GM21723 (cell line): ENCODE measurements around the gene MMP17.
"Not testable (repeated sequence)": the region's sequence is repeated elsewhere in the genome, so short reads cannot be mapped to it uniquely, and the experiment has no call there.

Experiments used
- ATAC-seq: cut with Tn5 transposase; IDR thresholded peaks from one replicate; pipeline ENCODE4 v1.9.1; 2021; ENCODE audit warnings: mild to moderate bottlenecking, moderate library complexity; ENCODE audit not compliant: unreplicated experiment

Gene MMP17

GRCh38 chr12:131862994-131863710 is 35.0 kb downstream of the MMP17 start:
- no peak for ATAC-seq

DNA sequence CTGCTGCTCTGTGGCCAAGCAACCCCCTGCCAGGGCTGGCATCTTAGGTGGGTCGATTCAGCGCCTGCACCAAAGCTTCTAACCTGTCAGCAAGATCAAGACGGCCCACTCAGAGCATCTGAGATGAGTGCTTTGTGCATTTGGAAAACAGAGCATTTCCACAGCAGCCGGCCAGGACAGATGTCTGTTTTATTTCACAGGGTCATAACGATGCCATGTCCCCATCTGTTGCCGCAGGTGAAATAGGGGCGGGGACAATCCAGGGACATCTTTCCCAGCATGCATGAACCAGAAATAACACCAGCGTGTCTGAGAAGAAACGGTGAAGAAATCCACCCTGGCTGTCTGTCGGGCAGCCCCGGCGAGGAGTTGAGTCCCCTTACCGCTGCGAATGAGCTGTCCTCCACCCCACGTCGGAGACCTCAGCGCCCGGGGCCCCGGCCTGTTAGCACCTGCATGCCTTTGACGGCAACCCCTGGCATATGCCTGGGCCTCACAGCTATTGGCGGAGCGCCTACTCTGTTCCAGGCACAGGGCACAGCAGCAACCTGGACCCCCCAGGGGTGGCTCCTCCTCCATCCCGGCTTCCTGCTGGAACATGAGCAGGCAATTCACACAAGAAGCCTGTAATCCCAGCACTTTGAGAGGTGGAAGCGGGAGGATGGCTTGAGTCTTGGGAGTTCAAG is 35.7 kb downstream of the MMP17 start:
- no peak for ATAC-seq

DNA sequence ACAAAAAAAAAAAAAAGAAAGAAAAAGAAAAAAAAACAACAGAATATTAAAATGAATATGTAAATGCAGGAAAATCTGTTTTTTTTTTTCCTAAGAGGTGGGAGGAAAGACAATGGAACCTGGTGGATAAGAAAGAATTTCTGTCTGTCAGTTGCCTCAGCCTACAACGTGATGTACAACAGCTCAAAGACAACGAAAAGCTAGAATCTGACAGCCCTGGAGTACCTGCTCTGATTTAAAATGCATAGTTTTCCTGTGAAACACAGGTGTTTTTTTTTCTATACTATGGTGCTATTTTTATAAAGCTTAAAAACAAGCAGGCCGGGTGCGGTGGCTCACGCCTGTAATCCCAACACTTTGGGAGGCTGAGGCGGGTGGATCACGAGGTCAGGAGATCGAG is 36.3 kb downstream of the MMP17 start:
- ATAC-seq = no peak

DNA sequence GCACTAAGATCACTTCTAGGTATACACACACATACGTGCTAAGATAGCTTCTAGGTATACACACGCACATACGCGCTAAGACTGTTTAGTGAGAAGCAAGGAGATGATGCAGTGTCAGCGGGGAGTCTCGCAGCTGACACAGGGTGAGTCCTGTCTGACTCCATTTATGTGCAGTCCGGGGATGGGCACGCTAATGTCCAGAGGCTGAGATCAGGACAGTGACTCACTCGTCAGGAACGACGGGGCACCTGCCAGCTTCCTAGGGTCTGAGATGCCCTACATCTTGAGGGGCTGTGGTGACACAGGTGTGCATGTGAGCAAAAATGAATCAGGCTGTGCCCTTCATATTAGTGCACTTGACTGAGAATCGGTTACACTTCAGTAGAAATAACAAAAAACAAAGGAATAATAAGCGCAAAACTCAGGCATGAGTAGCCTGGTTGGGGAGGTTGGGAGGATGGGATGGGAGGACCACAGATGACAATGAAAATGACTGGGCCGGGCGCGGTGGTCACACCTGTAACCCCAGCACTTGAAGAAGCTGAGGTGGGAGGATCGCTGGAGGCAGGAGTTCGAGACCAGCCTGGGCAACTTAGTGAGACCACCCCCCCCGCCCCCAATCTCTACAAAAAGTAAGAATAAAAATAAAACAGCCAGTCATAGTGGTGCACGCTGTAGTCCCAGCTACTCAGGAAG is 37.1 kb downstream of the MMP17 start:
- no peak for ATAC-seq

DNA sequence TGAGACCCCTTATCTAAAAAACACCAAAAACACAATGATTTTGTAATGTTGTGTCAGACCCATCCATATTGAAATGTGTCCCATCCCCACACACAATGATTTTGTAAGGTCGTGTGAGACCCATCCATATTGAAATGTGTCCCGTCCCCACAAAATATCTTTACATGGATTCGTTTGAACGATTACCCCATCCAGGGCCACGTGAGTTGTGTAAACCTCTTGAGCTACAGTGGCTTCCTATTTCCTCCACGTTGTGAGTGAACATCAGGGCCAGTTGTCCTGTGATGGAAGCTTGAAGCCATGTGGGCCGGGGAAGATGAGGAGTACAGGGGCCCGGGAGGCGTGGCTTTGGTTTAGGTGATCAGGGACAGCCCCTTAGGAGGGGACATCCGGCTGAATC is 39.3 kb downstream of the MMP17 start:
- no peak for ATAC-seq

DNA sequence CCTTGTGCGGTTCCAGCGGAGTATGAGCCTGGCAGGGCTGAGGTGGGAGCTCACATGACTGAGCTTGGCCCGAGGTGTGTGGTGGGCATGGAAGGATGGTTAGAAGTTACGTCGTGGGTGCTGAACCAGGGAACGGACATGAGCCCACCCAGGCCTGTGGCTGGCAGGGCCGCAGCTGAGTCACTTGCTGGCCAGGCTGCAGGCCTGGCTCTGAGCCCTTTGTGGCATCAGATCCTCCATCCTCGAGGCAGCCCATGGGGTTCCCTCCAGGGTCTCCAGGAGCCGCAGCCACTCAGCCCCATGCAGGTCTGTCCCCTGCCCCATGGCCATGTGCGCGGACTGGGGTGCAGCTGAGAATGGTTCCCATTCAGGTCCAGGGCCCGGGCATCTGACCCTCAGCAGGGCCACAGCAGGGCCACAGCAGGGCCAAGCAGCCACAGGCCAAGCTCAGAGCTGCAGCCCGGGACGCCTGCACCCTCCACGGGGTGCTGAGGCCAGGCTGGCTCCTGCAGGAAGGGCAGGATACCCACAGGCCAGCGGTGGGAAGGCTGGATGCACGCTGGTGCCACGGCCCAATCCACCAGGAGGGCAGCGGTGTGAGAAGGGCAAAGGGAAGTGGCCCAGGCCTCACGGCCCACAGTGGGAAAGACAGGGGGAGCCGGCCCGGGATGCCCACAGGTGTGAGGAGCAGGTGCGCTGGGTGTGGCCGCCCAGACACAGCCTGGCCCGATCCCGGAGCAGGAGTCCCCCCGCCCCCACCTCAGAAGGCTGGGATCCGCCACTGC is 39.9 kb downstream of the MMP17 start:
- ATAC-seq = no peak

DNA sequence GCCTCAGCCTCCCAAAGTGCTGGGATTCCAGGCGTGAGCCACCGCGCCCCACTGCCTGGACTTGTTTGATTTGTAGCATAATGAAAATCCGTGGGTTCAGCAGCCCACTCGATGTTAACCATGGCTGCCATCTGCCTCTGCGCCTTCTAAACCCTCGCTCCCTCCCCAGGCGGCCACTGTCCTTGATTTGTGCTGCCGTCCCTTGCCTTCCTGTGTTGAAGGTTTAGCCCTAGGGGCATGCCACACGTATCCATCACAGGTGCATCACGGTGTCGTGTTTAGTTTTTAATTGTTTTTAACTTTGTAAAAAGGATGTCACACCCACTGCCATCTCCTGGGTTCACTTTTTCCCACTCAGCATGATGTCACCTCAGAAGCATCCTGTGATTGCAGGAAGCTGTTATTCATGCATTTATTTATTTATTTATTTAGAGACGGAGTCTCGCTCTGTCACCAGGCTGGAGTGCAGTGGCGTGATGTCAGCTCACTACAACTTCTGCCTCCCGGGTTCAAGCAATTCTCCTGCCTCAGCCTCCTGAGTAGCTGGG is 41.8 kb downstream of the MMP17 start:
- ATAC-seq = no peak

GRCh38 chr12:131871677-131872076 is 43.5 kb downstream of the MMP17 start:
- ATAC-seq = no peak

- ATAC-seq = no peak
Observed at GRCh38 chr12:131872154-131873051, 44.2 kb downstream of the MMP17 start.

DNA sequence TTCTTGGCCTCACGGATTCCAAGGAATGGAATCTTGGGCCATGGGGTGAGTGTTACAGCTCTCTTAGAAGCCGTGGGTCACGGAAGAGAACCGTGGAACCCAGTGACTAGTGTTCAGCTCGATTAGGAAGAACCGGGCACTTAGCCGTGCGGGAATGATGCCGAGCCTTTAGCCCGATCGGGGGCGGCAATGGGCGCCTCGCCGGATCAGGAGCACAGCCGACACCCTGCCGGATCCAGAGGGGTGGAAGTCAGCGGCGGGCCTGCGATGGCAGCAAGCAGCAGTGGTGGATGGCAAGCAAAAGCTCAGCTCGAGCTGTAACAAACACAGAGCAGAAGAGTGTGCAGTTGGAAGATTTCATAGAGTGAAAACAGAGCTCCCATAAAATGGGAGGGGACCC is 45.1 kb downstream of the MMP17 start:
- no peak for ATAC-seq

GRCh38 chr12:131874972-131875371 is 46.8 kb downstream of the MMP17 start:
- ATAC-seq = not testable (repeated sequence)

DNA sequence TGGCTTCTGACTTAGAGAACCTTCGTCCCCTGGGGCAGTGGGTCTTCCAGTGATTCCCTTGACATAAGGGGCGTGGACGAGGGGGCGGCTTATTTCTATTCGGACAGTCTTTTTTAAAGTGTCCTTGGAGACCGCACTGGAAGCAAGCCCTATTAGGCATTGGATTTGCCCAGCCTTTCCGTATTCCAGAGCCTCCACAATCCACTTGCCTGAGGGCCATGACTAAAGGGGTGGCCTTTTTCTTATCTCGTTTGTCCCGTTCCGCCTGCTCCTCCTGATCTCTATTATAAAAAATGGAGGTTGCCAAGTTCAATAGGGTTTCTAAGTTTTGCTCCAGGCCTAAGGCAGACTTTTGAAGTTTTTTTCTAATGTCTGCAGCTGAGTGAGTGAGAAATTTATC is 49.0 kb downstream of the MMP17 start:
- not testable (repeated sequence) for ATAC-seq

DNA sequence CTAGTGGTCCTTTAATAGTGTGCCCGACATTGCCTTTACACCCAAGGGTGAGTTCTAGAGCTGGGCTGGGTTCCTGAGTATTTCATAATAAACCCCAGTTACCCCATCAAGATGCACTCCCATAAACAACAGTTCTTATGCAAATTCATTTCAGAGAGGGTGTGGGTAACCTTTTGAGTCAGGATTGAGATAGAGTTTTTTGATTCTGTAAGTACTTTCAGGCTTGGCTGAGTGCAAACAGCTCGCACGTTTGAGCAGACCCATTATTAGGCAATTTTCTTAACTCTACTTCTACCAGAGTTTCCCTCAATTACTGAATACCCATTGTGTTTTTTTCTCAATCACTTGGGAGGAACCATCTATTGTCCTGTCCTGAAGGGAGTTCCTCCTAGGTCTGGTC is 50.2 kb downstream of the MMP17 start:
- not testable (repeated sequence) for ATAC-seq

GRCh38 chr12:131882804-131883520 is 54.8 kb downstream of the MMP17 start:
- ATAC-seq = no peak

- no peak for ATAC-seq
Observed at GRCh38 chr12:131883521-131883900, 55.3 kb downstream of the MMP17 start.

- ATAC-seq = not testable (repeated sequence)
Observed at GRCh38 chr12:131885076-131885475, 56.9 kb downstream of the MMP17 start.

DNA sequence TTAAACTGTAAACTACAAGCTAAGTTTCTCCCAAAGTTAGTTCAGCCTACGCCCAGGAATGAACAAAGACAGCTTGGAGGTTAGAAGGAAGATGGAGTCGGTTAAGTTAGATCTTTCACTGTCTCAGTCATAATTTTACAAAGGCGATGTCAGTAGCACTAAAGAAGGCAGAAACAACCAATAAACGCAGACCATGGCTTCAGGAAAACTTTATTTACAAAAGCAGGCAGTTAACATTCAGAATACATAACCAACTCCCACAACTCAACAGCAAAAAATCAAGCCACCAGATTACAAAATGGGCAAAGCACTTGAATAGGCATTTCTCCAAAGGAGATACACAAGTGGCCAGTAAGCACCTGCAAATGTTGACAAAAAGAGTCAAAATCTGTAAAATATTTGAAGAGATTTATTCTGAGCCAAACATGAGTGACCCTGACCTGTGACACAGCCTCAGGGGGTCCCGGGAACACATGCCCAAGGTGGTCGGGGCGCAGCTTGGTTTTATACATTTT is 57.4 kb downstream of the MMP17 start:
- no peak for ATAC-seq

GRCh38 chr12:131891722-131892121 is 63.5 kb downstream of the MMP17 start:
- not testable (repeated sequence) for ATAC-seq
